Fibroblast of mammary gland (primary cell): Measurements from ENCODE around the gene CD7.

Experiments used
- DNase-seq: peaks from one replicate; pipeline ENCODE4 v3.0.0-alpha.2; 2010; ENCODE audit warnings: low read depth
- H3K4me3 ChIP-seq: 2 replicates; pipeline ENCODE4 v1.5.1; 2011; ENCODE audit warnings: low read depth, mild to moderate bottlenecking, low read length, moderate library complexity; ENCODE audit not compliant: control insufficient read depth
- CTCF ChIP-seq: conservative IDR thresholded peaks from 2 replicates; pipeline ENCODE4 v1.5.1; 2011; ENCODE audit warnings: low read depth, low read length, inconsistent platforms; ENCODE audit not compliant: control insufficient read depth, insufficient read depth

CD7 gene

GRCh38 chr17:82285141-82285540 lies 32.3 kb downstream of the CD7 start:
- no peak for TF ChIP-seq CTCF
- H3K4me3 ChIP-seq: no peak overlapping the region
- DNase-seq: peak; percentile 48

GRCh38 chr17:82283208-82283749 lies 34.1 kb downstream of the CD7 start:
- peak; percentile 88 for DNase-seq
- no peak overlapping the region for H3K4me3 ChIP-seq
- TF ChIP-seq CTCF: no peak

- TF ChIP-seq CTCF: no peak
- H3K4me3 ChIP-seq: no peak overlapping the region
- DNase-seq: no peak
Observed at GRCh38 chr17:82282239-82283207, 34.9 kb downstream of the CD7 start.

- peak; percentile 58 for DNase-seq
- TF ChIP-seq CTCF: no peak
- no peak overlapping the region for H3K4me3 ChIP-seq
Observed at GRCh38 chr17:82281502-82282238, 35.7 kb downstream of the CD7 start.

- H3K4me3 ChIP-seq: no peak overlapping the region
- DNase-seq: no peak
- no peak for TF ChIP-seq CTCF
Observed at GRCh38 chr17:82281076-82281475, 36.3 kb downstream of the CD7 start.

GRCh38 chr17:82280537-82280936 lies 36.9 kb downstream of the CD7 start:
- H3K4me3 ChIP-seq: no peak overlapping the region
- no peak for TF ChIP-seq CTCF
- DNase-seq: no peak
